Breast epithelium (tissue), 4 donors: ENCODE measurements around the gene SMPX. TPM values are rescaled to one million over a fixed set of nuclear protein-coding genes. Genes with fewer than 3 reads are reported as not detected.

Experiments
- DNase-seq, 2 donors: peaks; one replicate each; pipeline ENCODE4 v3.0.0-alpha.2; 2019; ENCODE audit warnings: low spot score in 2 of 2
- H3K27ac ChIP-seq, 2 donors: fragments of 200-600 bp; sonication (generic) in 1 of 2; one replicate each; pipeline ENCODE4 v1.5.1; 2016 to 2019; ENCODE audit warnings: mild to moderate bottlenecking in 1 of 2
- H3K27me3 ChIP-seq, 2 donors: fragments of 200-600 bp; sonication (generic) in 1 of 2; one replicate each; pipeline versions ENCODE4 v1.5.1 to v1.6.0; 2017 to 2019; ENCODE audit warnings: control low read depth in 1 of 2, mild to moderate bottlenecking in 1 of 2
- H3K36me3 ChIP-seq: fragments of 200-600 bp; one replicate; pipeline ENCODE4 v1.5.1; 2019
- H3K4me1 ChIP-seq, 2 donors: fragments of 200-600 bp; sonication (generic); one replicate each; pipeline ENCODE4 v1.5.1; 2016 to 2019; ENCODE audit warnings: control low read depth in 1 of 2
- H3K4me3 ChIP-seq, 3 donors: fragments of 200-600 bp; sonication (generic); 1 replicate in 2 of 3; 2 replicates in 1 of 3; pipeline ENCODE4 v1.5.1; 2016 to 2019; ENCODE audit warnings: mild to moderate bottlenecking in 3 of 3, moderate library complexity in 2 of 3
- H3K9me3 ChIP-seq, 2 donors: fragments of 200-600 bp; sonication (generic) in 1 of 2; one replicate each; pipeline ENCODE4 v1.5.1; 2016 to 2019; ENCODE audit warnings: control low read depth in 1 of 2
- CTCF ChIP-seq, 3 donors: fragments of 450-650 bp; IDR thresholded peaks; one replicate each; pipeline ENCODE4 v1.5.1; 2016 to 2017; ENCODE audit warnings: antibody characterized with exemption in 3 of 3, mild to moderate bottlenecking in 3 of 3, moderate library complexity in 3 of 3
- POLR2A ChIP-seq: fragments of 450-650 bp; IDR thresholded peaks from one replicate; pipeline ENCODE4 v1.6.1; 2016; ENCODE audit warnings: antibody characterized with exemption, mild to moderate bottlenecking, moderate library complexity
- POLR2AphosphoS5 ChIP-seq, 3 donors: sonication (generic); formaldehyde crosslinking; IDR thresholded peaks; one replicate each; pipeline ENCODE4 v1.6.1; 2017; ENCODE audit warnings: antibody characterized with exemption in 3 of 3
- intact Hi-C: fragments of 100-400 bp; cut with DNase I; formaldehyde crosslinking; loops from one replicate; pipeline ENCODE4 v1.15.1; 2023; ENCODE audit warnings: low total_unique reads
- total RNA-seq, 3 donors: library from RNA; depleted of rRNA; stranded (reverse); fragments of >200 nt; gene quantifications; one replicate each; pipeline ENCODE4 v1.1.0, GENCODE V29; 2016

The SMPX gene
- total RNA-seq, 3 donors from 2014 or later, result 1.0 TPM; not detected in 2

- no peak for DNase-seq
- intact Hi-C loops, result no loop called here
- H3K27ac ChIP-seq, result peak overlapping the region; percentile 28 to 40
Measured at GRCh38 chrX:21740329-21741274, 17.3 kb downstream of the SMPX start.

GRCh38 chrX:21738950-21739287 is 19.0 kb downstream of the SMPX start:
- TF ChIP-seq POLR2A, result no peak
- no peak for TF ChIP-seq POLR2AphosphoS5 (IDR thresholded peaks at IDR 0.05)
- Histone ChIP-seq H3K36me3 (no peaks in the 10 kb centered on the region), H3K4me3 (no peak overlapping the region), H3K27me3 (peaks cover 0 to 33% of the 10 kb centered on the region in 2 donors), H3K4me1 (no peaks in the 10 kb centered on the region), H3K27ac (no peak overlapping the region), H3K9me3 (no peaks in the 10 kb centered on the region)
- intact Hi-C loops, result no loop called here
- DNase-seq, result no peak

More at GRCh38 chrX:21740329-21741274, 17.3 kb downstream of the SMPX start:
- H3K36me3 ChIP-seq, result no peaks in the 10 kb centered on the region
- no peak overlapping the region for H3K4me3 ChIP-seq
- H3K27me3 ChIP-seq, result peaks cover 0 to 39% of the 10 kb centered on the region in 2 donors
- H3K9me3 ChIP-seq, result no peaks in the 10 kb centered on the region
- H3K4me1 ChIP-seq, result no peaks in the 10 kb centered on the region
- TF ChIP-seq POLR2A, result no peak
- no peak for TF ChIP-seq POLR2AphosphoS5 (IDR thresholded peaks at IDR 0.05)
- no peak for TF ChIP-seq CTCF (IDR thresholded peaks at IDR 0.05)

- Histone ChIP-seq H3K4me3 (no peak overlapping the region), H3K27me3 (peaks cover 0 to 32% of the 10 kb centered on the region in 2 donors), H3K36me3 (no peaks in the 10 kb centered on the region), H3K4me1 (no peaks in the 10 kb centered on the region), H3K9me3 (no peaks in the 10 kb centered on the region), H3K27ac (no peak overlapping the region)
- TF ChIP-seq POLR2AphosphoS5 (IDR thresholded peaks at IDR 0.05) (no peak), POLR2A (no peak), CTCF (IDR thresholded peaks at IDR 0.05) (no peak)
- no peak for DNase-seq
- intact Hi-C loops, result no loop called here
Measured at GRCh38 chrX:21738210-21738949, 19.5 kb downstream of the SMPX start.

- intact Hi-C loops, result no loop called here
- no peaks in the 10 kb centered on the region for H3K9me3 ChIP-seq
- no peaks in the 10 kb centered on the region for H3K4me1 ChIP-seq
- H3K36me3 ChIP-seq, result no peaks in the 10 kb centered on the region
- TF ChIP-seq CTCF (IDR thresholded peaks at IDR 0.05) (no peak), POLR2A (no peak), POLR2AphosphoS5 (IDR thresholded peaks at IDR 0.05) (no peak)
- no peak overlapping the region for H3K4me3 ChIP-seq
- no peak for DNase-seq
- peaks cover 0 to 40% of the 10 kb centered on the region in 2 donors for H3K27me3 ChIP-seq
- peak overlapping the region; percentile 2 for H3K27ac ChIP-seq
Measured at GRCh38 chrX:21735768-21736127, 22.2 kb downstream of the SMPX start.

GRCh38 chrX:21735038-21735767 is 22.7 kb downstream of the SMPX start:
- no peaks in the 10 kb centered on the region for H3K4me1 ChIP-seq
- no peaks in the 10 kb centered on the region for H3K36me3 ChIP-seq
- no peak for TF ChIP-seq POLR2AphosphoS5 (IDR thresholded peaks at IDR 0.05)
- no peak for DNase-seq
- intact Hi-C loops, result no loop called here
- H3K27ac ChIP-seq, result peak overlapping the region; percentile 38 to 44
- no peak overlapping the region for H3K4me3 ChIP-seq
- H3K9me3 ChIP-seq, result no peaks in the 10 kb centered on the region
- H3K27me3 ChIP-seq, result peaks cover 0 to 37% of the 10 kb centered on the region in 2 donors
